Testis (tissue), 3 donors: Measurements from ENCODE around the gene SP5. TPM values are rescaled to one million over a fixed set of nuclear protein-coding genes. Genes with fewer than 3 reads are reported as not detected.
"Not testable (repeated sequence)": the region's sequence is repeated elsewhere in the genome, so short reads cannot be mapped to it uniquely, and the experiment has no call there.

Source experiments
- DNase-seq: peaks from one replicate; pipeline ENCODE4 v3.0.0-alpha.2; 2019
- H3K27ac ChIP-seq, 2 donors: fragments of 200-600 bp; sonication (generic); one replicate each; pipeline ENCODE4 v1.5.1; 2019
- H3K27me3 ChIP-seq: fragments of 200-600 bp; sonication (generic); one replicate; pipeline ENCODE4 v1.5.1; 2019
- H3K36me3 ChIP-seq: fragments of 200-600 bp; sonication (generic); one replicate; pipeline ENCODE4 v1.5.1; 2017; ENCODE audit warnings: low read depth; ENCODE audit errors: missing control alignments
- H3K4me1 ChIP-seq: fragments of 200-600 bp; sonication (generic); one replicate; pipeline ENCODE4 v1.5.1; 2019
- H3K4me3 ChIP-seq, 2 donors: fragments of 200-600 bp; sonication (generic); one replicate each; pipeline ENCODE4 v1.5.1; 2017 to 2019
- H3K9me3 ChIP-seq: fragments of 200-600 bp; sonication (generic); one replicate; pipeline ENCODE4 v1.5.1; 2017
- POLR2A ChIP-seq: fragments of 450-650 bp; IDR thresholded peaks from one replicate; pipeline ENCODE4 v1.6.1; 2017; ENCODE audit warnings: antibody characterized with exemption, mild to moderate bottlenecking, moderate library complexity
- WGBS, 2 donors: methylation state at CpG; one replicate each; pipeline ENCODE4 v1.1.5; 2018; 5-methylcytosine and 5-hydroxymethylcytosine counted together
- intact Hi-C: fragments of 100-400 bp; cut with DNase I; formaldehyde crosslinking; loops from one replicate; pipeline ENCODE4 v1.15.1; 2023; ENCODE audit warnings: low total_unique reads
- polyA plus RNA-seq: library from polyadenylated mRNA; stranded (reverse); fragments of 350-450 nt; fragmentation: Illumina TruSeq; extraction: RNeasy Lipid Tissue Mini Kit (QIAGEN cat#74804); gene quantifications from one replicate; pipeline ENCODE4 v1.2.3, GENCODE V29; 2014; ENCODE audit warnings: low read depth, low replicate concordance; ENCODE audit not compliant: insufficient read depth
- total RNA-seq, 2 donors: library from RNA; depleted of rRNA; stranded (reverse); fragments of >200 nt; gene quantifications; one replicate each; pipeline ENCODE4 v1.2.3, GENCODE V29; 2016
- TF ChIP-seq, protein P1 (sequence below), 3 experiments: fragments of 450-650 bp in 2 of 3; fragments of 200-600 bp in 1 of 3; sonication (generic) in 1 of 3; IDR thresholded peaks; one replicate each; pipeline ENCODE4 v1.5.1; 2016 to 2019; ENCODE audit warnings: antibody characterized with exemption in 3 of 3, mild to moderate bottlenecking in 2 of 3, moderate library complexity in 1 of 3

SP5 gene
- total and polyA plus RNA-seq, 3 donors from 2014 or later = 1.4 to 4.0 (median 3.5) TPM

DNA sequence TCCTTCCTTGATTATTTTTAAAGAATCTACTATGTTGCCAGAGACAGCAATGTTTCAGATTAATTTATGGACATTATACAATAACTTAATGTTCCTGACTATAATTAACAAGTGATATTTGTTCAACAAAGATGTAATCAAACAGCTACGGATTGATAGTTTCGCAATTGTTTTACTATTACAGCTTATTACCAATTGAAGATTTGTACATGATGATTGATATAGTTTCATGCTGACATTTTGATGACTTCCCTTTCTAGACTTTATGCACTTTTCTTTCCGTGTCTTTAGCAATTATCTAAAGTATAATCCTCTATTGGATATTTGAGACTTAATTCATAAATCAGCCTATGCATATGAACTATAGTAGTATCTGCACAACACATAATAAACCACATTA is 6.5 kb downstream of the SP5 start:
- WGBS, 2 donors = 89 to 92% methylated on average over 3 of the region's 3 CpGs
- no peak for DNase-seq
- no peaks in the 10 kb centered on the region for H3K36me3 ChIP-seq
- TF ChIP-seq, protein P1, sequence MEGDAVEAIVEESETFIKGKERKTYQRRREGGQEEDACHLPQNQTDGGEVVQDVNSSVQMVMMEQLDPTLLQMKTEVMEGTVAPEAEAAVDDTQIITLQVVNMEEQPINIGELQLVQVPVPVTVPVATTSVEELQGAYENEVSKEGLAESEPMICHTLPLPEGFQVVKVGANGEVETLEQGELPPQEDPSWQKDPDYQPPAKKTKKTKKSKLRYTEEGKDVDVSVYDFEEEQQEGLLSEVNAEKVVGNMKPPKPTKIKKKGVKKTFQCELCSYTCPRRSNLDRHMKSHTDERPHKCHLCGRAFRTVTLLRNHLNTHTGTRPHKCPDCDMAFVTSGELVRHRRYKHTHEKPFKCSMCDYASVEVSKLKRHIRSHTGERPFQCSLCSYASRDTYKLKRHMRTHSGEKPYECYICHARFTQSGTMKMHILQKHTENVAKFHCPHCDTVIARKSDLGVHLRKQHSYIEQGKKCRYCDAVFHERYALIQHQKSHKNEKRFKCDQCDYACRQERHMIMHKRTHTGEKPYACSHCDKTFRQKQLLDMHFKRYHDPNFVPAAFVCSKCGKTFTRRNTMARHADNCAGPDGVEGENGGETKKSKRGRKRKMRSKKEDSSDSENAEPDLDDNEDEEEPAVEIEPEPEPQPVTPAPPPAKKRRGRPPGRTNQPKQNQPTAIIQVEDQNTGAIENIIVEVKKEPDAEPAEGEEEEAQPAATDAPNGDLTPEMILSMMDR (IDR thresholded peaks at IDR 0.05) = no peak
- no peak for TF ChIP-seq POLR2A
- no peaks in the 10 kb centered on the region for H3K9me3 ChIP-seq
- H3K4me3 ChIP-seq = no peak overlapping the region
- peaks cover 6% of the 10 kb centered on the region for H3K4me1 ChIP-seq
- no peaks in the 10 kb centered on the region for H3K27me3 ChIP-seq
- intact Hi-C loops = no loop called here
- no peak overlapping the region for H3K27ac ChIP-seq

DNA sequence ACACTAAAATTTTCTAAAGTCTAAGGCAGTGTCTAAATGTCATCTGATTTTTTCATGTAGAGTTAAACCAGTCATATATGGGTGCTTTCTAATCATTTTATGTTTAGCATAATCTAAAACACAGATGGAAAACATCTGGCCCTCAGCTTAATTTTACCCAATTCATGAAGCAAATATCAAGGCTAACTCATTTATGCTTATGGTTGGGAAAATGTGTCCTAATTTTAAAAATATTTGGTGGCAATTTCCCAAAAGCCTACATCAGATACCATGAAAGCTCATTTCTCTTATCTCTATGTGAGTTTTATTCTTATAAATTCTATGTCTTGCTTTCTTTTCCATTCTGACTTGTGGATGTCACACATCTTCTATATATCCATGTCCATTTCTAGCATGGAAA is 7.2 kb downstream of the SP5 start:
- DNase-seq = no peak
- Histone ChIP-seq H3K27me3 (no peaks in the 10 kb centered on the region), H3K4me1 (peaks cover 2% of the 10 kb centered on the region), H3K9me3 (no peaks in the 10 kb centered on the region), H3K4me3 (no peak overlapping the region), H3K27ac (no peak overlapping the region), H3K36me3 (no peaks in the 10 kb centered on the region)
- intact Hi-C loops = no loop called here
- no peak for TF ChIP-seq POLR2A
- TF ChIP-seq, protein P1 (IDR thresholded peaks at IDR 0.05) = no peak

DNA sequence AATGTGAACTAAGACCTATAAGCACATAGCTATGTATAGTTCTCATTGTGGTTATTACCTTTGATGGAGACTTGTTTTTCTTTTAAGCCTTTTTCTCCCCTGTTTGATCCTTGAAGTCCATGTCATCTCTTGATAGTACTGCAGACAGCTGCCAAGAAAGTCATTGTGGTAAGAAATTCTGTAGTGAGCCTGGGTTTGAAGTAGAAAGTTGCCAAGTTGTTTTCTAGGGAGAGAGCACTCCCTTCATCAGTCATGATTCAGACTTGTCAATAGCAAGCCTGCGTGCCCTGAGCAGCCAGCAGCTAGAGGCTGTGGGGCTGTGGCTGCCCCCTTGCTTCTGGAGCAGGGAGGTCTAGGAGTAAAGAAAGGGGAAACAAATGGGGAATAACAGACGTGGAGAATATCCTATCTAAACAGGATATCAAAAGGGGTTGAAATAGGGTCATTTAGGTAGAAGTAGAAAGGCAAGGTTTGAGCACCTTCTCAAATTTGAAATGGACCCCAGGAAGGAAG is 8.4 kb downstream of the SP5 start:
- no peaks in the 10 kb centered on the region for H3K4me1 ChIP-seq
- no peaks in the 10 kb centered on the region for H3K27me3 ChIP-seq
- no peaks in the 10 kb centered on the region for H3K36me3 ChIP-seq
- WGBS, 2 donors = 69 to 85% methylated on average over 2 of the region's 2 CpGs
- TF ChIP-seq POLR2A = no peak
- TF ChIP-seq, protein P1 (IDR thresholded peaks at IDR 0.05) = no peak
- no peaks in the 10 kb centered on the region for H3K9me3 ChIP-seq
- no peak for DNase-seq
- no peak overlapping the region for H3K27ac ChIP-seq
- intact Hi-C loops = no loop called here
- no peak overlapping the region for H3K4me3 ChIP-seq

DNA sequence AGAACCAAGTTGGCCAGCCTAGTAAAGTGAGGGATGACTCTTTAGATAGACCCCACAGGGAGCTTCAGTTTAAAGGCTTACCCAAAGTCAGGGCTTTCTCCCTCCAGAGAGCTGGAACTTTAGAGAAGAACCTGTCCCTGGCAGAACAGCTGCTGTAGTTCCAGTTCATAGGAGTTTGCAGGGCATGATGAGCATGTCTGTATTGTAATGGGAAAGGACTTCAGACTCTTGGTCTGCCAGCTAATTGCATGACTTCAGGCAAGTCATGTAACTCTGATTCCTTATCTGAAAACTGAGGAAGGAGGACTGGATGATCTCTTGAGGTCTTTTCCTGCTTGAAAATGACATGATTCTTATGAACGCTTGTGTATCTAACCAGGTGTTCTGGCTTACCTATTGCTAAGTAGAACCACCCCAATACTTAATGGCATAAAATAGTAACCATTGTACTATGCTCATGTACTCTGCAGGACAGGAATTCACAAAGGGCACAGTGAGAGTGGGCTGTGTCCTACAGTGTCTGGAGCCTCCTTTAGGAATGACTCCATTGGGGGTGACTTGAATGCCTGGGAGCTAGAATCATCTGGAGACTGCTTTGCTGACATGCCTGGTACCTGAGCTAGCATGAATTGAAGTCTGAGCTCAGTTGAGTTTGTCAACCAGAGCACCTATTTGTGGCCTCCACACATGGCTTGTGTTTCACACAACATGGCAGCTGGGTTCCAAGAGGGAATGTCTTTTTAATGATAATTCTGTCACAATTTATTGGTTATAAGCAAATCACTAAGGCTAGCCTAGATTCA is 18.9 kb downstream of the SP5 start:
- no peak overlapping the region for H3K27ac ChIP-seq
- no peaks in the 10 kb centered on the region for H3K27me3 ChIP-seq
- H3K4me1 ChIP-seq = no peaks in the 10 kb centered on the region
- H3K4me3 ChIP-seq = no peak overlapping the region
- TF ChIP-seq, protein P1 (IDR thresholded peaks at IDR 0.05) = no peak
- no peak for TF ChIP-seq POLR2A
- intact Hi-C loops = no loop called here
- no peak for DNase-seq
- H3K36me3 ChIP-seq = no peaks in the 10 kb centered on the region
- 44 to 50% methylated on average over 1 of the region's 1 CpG for WGBS, 2 donors
- no peaks in the 10 kb centered on the region for H3K9me3 ChIP-seq

DNA sequence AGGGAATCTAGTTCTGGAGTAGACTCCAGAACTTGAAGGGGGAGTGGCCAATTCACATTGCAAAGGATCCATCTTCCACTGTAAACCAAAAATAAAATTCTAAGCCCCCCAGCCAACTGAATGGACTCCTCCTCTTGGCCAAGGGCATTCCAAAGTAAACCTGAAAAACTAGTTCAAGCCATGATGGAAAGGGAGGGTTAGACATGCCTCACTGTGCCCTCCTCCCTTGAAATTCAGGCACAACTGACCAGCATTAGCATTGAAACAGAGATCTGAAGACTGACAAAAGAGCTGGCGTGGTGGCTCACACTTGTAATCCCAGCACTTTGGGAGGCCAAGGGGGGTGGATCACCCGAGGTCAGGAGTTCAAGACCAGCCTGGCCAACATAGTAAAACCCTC is 19.5 kb downstream of the SP5 start:
- DNase-seq, H3K9me3 ChIP-seq, H3K36me3 ChIP-seq, H3K27me3 ChIP-seq, H3K4me3 ChIP-seq, H3K27ac ChIP-seq, intact Hi-C loops, H3K4me1 ChIP-seq: not testable (repeated sequence)
- WGBS, 2 donors = 81% methylated on average over 2 of the region's 2 CpGs
